Neural progenitor cell (in vitro differentiated cells): Measurements from ENCODE around the gene GPR37L1. TPM values are rescaled to one million over a fixed set of nuclear protein-coding genes. Genes with fewer than 3 reads are reported as not detected.
"Not testable (repeated sequence)": the region's sequence is repeated elsewhere in the genome, so short reads cannot be mapped to it uniquely, and the experiment has no call there.

Experiments used
- DNase-seq: peaks from one replicate; pipeline ENCODE4 v3.0.0-alpha.2; 2016; ENCODE audit warnings: low spot score
- H2AFZ ChIP-seq: fragments of 200-600 bp; sonication (generic); replicated peaks from 2 replicates; pipeline ENCODE4 v1.6.1; 2016; ENCODE audit warnings: antibody characterized with exemption
- H3F3A ChIP-seq: fragments of 200-600 bp; sonication (generic); 2 replicates; pipeline ENCODE4 v1.6.1; 2016; ENCODE audit warnings: antibody characterized with exemption, low read depth
- H3K27ac ChIP-seq: fragments of 200-600 bp; sonication (generic); 2 replicates; pipeline ENCODE4 v1.5.1; 2016; ENCODE audit warnings: mild to moderate bottlenecking
- H3K27me3 ChIP-seq: fragments of 200-600 bp; sonication (generic); 2 replicates; pipeline ENCODE4 v1.6.1; 2016; ENCODE audit warnings: mild to moderate bottlenecking, moderate library complexity
- H3K36me3 ChIP-seq: fragments of 200-600 bp; sonication (generic); 2 replicates; pipeline ENCODE4 v1.5.1; 2016
- H3K4me1 ChIP-seq: fragments of 200-600 bp; sonication (generic); 2 replicates; pipeline ENCODE4 v1.6.1; 2016; ENCODE audit warnings: mixed run types
- H3K4me2 ChIP-seq: fragments of 200-600 bp; sonication (generic); 2 replicates; pipeline ENCODE4 v1.6.1; 2016
- H3K4me3 ChIP-seq: fragments of 200-600 bp; sonication (generic); 2 replicates; pipeline ENCODE4 v1.5.1; 2016
- H3K79me2 ChIP-seq: fragments of 200-600 bp; sonication (generic); 2 replicates; pipeline ENCODE4 v1.6.1; 2016; ENCODE audit warnings: low read depth
- H3K9ac ChIP-seq: fragments of 200-600 bp; sonication (generic); 2 replicates; pipeline ENCODE4 v1.6.1; 2016
- H3K9me3 ChIP-seq: fragments of 200-600 bp; sonication (generic); 2 replicates; pipeline ENCODE4 v1.5.1; 2016; ENCODE audit warnings: low read depth
- H4K20me1 ChIP-seq: fragments of 200-600 bp; sonication (generic); 2 replicates; pipeline ENCODE4 v1.6.1; 2016; ENCODE audit warnings: low read depth
- H3K27ac Mint-ChIP-seq: 3 replicates; pipeline ENCODE4 v1.8.0; 2021; ENCODE audit warnings: mixed read lengths
- H3K27me3 Mint-ChIP-seq: 2 replicates; pipeline ENCODE4 v1.8.0; 2022; ENCODE audit warnings: low read depth, mild to moderate bottlenecking, inconsistent platforms, moderate library complexity, mixed read lengths; ENCODE audit not compliant: insufficient read depth
- H3K36me3 Mint-ChIP-seq: 3 replicates; pipeline ENCODE4 v1.8.0; 2021; ENCODE audit warnings: mixed read lengths
- H3K4me1 Mint-ChIP-seq: 3 replicates; pipeline ENCODE4 v1.8.0; 2021; ENCODE audit warnings: mixed read lengths
- H3K4me3 Mint-ChIP-seq: 3 replicates; pipeline ENCODE4 v1.8.0; 2021; ENCODE audit warnings: mild to moderate bottlenecking, moderate library complexity, mixed read lengths
- H3K9me3 Mint-ChIP-seq: 3 replicates; pipeline ENCODE4 v1.8.0; 2020; ENCODE audit warnings: mixed read lengths
- EZH2 ChIP-seq: fragments of 200-600 bp; sonication (generic); IDR thresholded peaks from 2 replicates; pipeline ENCODE4 v1.6.1; 2017; ENCODE audit warnings: antibody characterized with exemption, mild to moderate bottlenecking, moderate library complexity
- EZH2phosphoT487 ChIP-seq: fragments of 200-600 bp; sonication (generic); IDR thresholded peaks from 2 replicates; pipeline ENCODE4 v1.6.1; 2017; ENCODE audit warnings: antibody characterized with exemption
- total RNA-seq: library from RNA; depleted of rRNA; stranded (reverse); fragments of >200 nt; gene quantifications from 2 replicates; pipeline ENCODE4 v1.2.3, GENCODE V29; 2015; ENCODE audit warnings: low replicate concordance
- TF ChIP-seq, protein P1 (sequence below): fragments of 200-600 bp; sonication (generic); IDR thresholded peaks from 2 replicates; pipeline ENCODE4 v1.5.1; 2017; ENCODE audit warnings: antibody characterized with exemption, mild to moderate bottlenecking

Gene GPR37L1
- total RNA-seq, 1 donor from 2014 or later, result not detected

DNA sequence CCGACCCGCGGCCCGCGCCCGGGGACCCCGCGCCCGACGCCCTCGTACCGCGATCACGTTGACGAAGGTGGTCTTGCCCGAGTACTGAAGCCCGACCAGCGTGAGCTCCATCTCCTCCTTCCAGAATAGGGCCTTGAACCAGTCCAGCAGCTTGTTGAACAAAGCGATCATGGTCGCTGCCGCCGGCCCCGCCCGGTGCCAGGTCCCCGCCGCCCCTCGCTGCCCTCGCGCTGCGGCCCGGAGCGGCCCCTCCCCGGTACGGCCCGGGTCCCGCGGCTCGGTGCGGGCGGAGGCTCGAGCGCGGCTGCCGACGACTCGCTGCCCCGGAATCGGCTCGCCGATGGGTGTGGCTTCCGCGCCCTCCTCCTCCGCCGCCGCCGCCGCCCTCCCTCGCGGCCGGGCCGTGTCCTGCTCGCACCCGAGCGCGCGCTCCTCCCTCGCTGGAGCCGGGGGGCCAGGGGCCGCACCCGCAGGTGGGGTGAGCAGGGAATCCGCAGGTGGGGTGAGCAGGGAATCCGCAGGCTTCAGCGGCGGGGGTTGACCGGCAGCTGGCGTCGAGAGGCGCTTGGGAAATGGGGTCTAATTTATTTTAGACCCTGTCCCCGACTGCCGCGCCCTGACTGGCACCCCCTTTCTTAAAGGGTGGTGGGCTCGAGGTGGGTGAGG is 21.8 kb downstream of the GPR37L1 start, which contains the start of gene ARL8A:
Gene ARL8A, minus strand, starts transcription at position 336 of the 666 bp plus-strand sequence. Its CDS starts 165 bp downstream, at position 171.
- no peaks in the 10 kb centered on the region for H3K36me3 Mint-ChIP-seq

DNA sequence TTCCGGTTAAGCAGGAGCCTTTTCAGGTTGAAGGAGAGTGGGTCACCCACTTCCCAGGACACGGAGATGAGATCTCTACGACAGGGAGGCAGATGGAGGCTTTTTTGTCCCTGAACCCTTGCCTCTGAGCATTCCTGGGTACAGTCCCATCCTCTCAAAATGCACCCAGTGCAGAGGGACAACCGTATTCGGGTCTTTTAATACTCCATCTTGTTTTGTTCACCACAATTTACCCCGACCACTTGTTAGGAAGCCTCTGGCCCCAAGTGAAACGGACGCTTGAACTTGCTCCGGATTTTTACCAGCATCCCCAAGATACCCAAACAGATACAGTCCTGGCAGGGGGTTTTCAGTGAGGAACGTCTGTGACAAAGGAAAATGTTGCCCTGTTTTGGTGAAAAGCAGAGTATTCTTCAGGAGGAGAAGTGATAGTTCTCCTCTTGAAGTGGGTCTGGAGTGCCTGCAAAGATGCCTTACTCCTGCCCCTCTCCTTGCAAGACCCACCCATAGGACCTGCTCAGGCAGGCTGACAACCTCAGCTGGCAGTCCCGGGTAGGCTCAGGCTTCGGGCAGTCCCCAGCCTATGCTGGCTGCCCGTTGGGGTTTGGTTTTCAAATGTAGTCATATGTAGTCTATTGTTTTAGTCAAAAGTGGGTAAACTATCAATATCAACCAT is 22.5 kb downstream of the GPR37L1 start:
- Mint-ChIP-seq H3K4me3 (peak overlapping the region; percentile 89), H3K9me3 (no peaks in the 10 kb centered on the region), H3K27me3 (peaks cover 8% of the 10 kb centered on the region), H3K27ac (peak overlapping the region; percentile 59), H3K36me3 (no peaks in the 10 kb centered on the region), H3K4me1 (peaks cover 12% of the 10 kb centered on the region)
- Histone ChIP-seq H3K36me3 (no peaks in the 10 kb centered on the region), H3K4me1 (peaks cover 7% of the 10 kb centered on the region), H3K27ac (no peak overlapping the region), H2AFZ (peak overlapping the region; percentile 100), H3K9ac (no peak overlapping the region), H3K79me2 (peaks cover 39% of the 10 kb centered on the region), H3F3A (peaks cover 9% of the 10 kb centered on the region), H3K4me2 (peak overlapping the region; percentile 100), H3K4me3 (peak overlapping the region; percentile 92), H3K9me3 (no peaks in the 10 kb centered on the region), H3K27me3 (peaks cover 15% of the 10 kb centered on the region), H4K20me1 (peaks cover 34% of the 10 kb centered on the region)
- DNase-seq, result no peak
- TF ChIP-seq EZH2phosphoT487 (no peak), EZH2 (no peak)
- TF ChIP-seq, protein P1, sequence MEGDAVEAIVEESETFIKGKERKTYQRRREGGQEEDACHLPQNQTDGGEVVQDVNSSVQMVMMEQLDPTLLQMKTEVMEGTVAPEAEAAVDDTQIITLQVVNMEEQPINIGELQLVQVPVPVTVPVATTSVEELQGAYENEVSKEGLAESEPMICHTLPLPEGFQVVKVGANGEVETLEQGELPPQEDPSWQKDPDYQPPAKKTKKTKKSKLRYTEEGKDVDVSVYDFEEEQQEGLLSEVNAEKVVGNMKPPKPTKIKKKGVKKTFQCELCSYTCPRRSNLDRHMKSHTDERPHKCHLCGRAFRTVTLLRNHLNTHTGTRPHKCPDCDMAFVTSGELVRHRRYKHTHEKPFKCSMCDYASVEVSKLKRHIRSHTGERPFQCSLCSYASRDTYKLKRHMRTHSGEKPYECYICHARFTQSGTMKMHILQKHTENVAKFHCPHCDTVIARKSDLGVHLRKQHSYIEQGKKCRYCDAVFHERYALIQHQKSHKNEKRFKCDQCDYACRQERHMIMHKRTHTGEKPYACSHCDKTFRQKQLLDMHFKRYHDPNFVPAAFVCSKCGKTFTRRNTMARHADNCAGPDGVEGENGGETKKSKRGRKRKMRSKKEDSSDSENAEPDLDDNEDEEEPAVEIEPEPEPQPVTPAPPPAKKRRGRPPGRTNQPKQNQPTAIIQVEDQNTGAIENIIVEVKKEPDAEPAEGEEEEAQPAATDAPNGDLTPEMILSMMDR, result no peak

More for the DNA sequence above, 21.8 kb downstream of the GPR37L1 start, which contains the start of gene ARL8A:
- peak; percentile 87 for DNase-seq
- peak within 1 kb of the TSS; percentile 92 for H3K4me3 ChIP-seq
- TF ChIP-seq EZH2phosphoT487 (no peak), EZH2 (no peak)
- TF ChIP-seq, protein P1, result no peak
- peak within 1 kb of the TSS; percentile 55 for H3K9ac ChIP-seq
- H3K79me2 ChIP-seq, result peaks cover 45% of the 10 kb centered on the region
- H3F3A ChIP-seq, result peaks cover 9% of the 10 kb centered on the region
- H3K9me3 ChIP-seq, result no peaks in the 10 kb centered on the region
- Mint-ChIP-seq H3K9me3 (no peaks in the 10 kb centered on the region), H3K4me1 (peaks cover 12% of the 10 kb centered on the region), H3K27ac (peak within 1 kb of the TSS; percentile 76), H3K27me3 (peaks cover 8% of the 10 kb centered on the region), H3K4me3 (peak within 1 kb of the TSS; percentile 90)
- no peak within 1 kb of the TSS for H3K27ac ChIP-seq
- peaks cover 15% of the 10 kb centered on the region for H3K27me3 ChIP-seq
- peaks cover 34% of the 10 kb centered on the region for H4K20me1 ChIP-seq
- peak within 1 kb of the TSS; percentile 100 for H2AFZ ChIP-seq
- H3K4me1 ChIP-seq, result peaks cover 7% of the 10 kb centered on the region
- H3K4me2 ChIP-seq, result peak within 1 kb of the TSS; percentile 100
- no peaks in the 10 kb centered on the region for H3K36me3 ChIP-seq

DNA sequence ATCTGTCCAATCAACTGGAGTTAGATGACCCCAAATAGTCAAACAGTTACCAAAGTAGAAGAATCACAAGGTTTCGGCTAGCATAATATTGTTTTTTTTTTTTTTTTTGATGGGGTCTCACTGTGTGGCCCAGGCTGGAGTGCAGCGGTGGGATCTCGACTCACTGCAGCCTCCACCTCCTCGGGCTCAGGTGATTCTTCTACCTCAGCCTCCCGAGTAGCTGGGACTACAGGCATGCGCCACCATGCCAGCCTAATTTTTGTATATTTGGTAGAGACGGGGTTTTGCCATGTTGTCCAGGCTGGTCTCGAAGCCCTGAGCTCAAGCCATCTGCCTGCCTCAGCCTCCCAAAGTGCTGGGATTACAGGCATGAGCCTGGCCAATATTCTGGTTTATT is 23.0 kb downstream of the GPR37L1 start:
- H4K20me1 ChIP-seq, result peaks cover 29% of the 10 kb centered on the region
- H3F3A ChIP-seq, DNase-seq, H3K27ac ChIP-seq, H3K4me2 ChIP-seq, H3K4me1 ChIP-seq, H3K9me3 ChIP-seq, H3K36me3 Mint-ChIP-seq, H3K9ac ChIP-seq, H3K27me3 Mint-ChIP-seq, H3K27ac Mint-ChIP-seq, H3K4me3 ChIP-seq, H3K36me3 ChIP-seq, H3K9me3 Mint-ChIP-seq, H2AFZ ChIP-seq: not testable (repeated sequence)
- H3K27me3 ChIP-seq, result peaks cover 15% of the 10 kb centered on the region
- peak overlapping the region; percentile 89 for H3K4me3 Mint-ChIP-seq
- H3K79me2 ChIP-seq, result peaks cover 34% of the 10 kb centered on the region
- H3K4me1 Mint-ChIP-seq, result peaks cover 12% of the 10 kb centered on the region

DNA sequence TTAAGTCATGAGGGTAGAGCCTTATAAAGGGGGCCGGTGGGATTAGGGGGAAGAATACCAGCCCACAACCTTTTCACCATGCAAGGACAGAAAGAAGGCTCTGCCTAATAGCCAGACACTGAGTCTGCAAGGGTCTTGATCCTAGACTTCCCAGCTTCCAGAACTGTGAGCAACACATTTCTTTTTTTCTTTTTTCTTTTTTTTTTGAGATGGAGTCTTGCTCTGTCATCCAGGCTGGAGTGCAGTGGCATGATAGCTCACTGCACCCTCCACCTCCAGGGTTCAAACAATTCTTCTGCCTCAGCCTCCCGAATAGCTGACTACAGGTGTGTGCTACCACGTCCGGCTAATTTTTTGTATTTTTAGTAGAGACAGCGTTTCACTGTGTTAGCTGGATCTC is 23.6 kb downstream of the GPR37L1 start:
- Histone ChIP-seq H3K79me2 (peaks cover 28% of the 10 kb centered on the region), H3K9me3 (no peaks in the 10 kb centered on the region), H3K4me1 (peaks cover 7% of the 10 kb centered on the region), H3F3A (peaks cover 9% of the 10 kb centered on the region), H3K9ac (no peak overlapping the region), H3K36me3 (no peaks in the 10 kb centered on the region), H3K4me2 (no peak overlapping the region), H2AFZ (no peak overlapping the region), H3K4me3 (no peak overlapping the region), H3K27ac (no peak overlapping the region), H3K27me3 (peaks cover 15% of the 10 kb centered on the region), H4K20me1 (peaks cover 23% of the 10 kb centered on the region)
- Mint-ChIP-seq H3K27ac (no peak overlapping the region), H3K4me3 (peak overlapping the region; percentile 72), H3K36me3 (no peaks in the 10 kb centered on the region), H3K9me3 (no peaks in the 10 kb centered on the region), H3K4me1 (peaks cover 12% of the 10 kb centered on the region), H3K27me3 (peaks cover 10% of the 10 kb centered on the region)
- no peak for TF ChIP-seq EZH2
- no peak for TF ChIP-seq EZH2phosphoT487
- TF ChIP-seq, protein P1, result no peak
- DNase-seq, result no peak
